ENCODE results near the gene LRRTM1. TPM values are rescaled to one million over a fixed set of nuclear protein-coding genes. Genes with fewer than 3 reads are reported as not detected.

LRRTM1 gene
- total and polyA plus RNA-seq, 2 of the 8 experiments (the other 6 are each of a cell fraction or from before 2014, with no cell fraction given) = 1.4 to 2.3 TPM

DNA sequence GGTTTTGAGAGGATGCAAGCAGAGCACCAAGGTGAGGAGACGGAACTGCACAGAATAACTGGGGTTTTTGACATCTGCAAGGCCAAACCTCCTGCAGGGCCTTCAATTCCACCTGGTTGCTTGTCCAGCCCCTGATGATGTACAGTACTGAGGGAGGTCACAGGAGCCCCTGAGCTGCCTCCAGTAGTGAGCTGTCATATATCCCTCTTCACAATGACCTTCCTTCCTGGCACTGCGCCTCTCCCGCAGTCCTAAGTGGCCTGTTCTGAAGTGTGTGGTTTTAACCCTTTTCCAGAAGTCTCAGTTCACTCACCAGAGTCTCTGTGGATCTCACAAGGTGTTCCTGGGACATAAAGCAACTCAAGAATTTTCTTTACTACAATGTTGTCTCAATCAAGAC, 45.3 kb downstream of the LRRTM1 start:
- FAIRE-seq = no peak
- POLR2A ChIA-PET (ENCODE audit: partially characterized antibody) = no interaction called here

More for the DNA sequence above, 45.3 kb downstream of the LRRTM1 start:
- H3K36me3 ChIP-seq (ENCODE audit: control insufficient read depth in 2 of 4, insufficient read depth in 4 of 4, low read length in 3 of 4) = no peaks in the 10 kb centered on the region
- H3K27me3 ChIP-seq (replicated peaks in 1 of 4; ENCODE audit: control insufficient read depth in 3 of 4, extremely low read depth in 1 of 4, insufficient read depth in 3 of 4, low read length in 3 of 4) = no peaks in the 10 kb centered on the region; a peak in 1 of 7 replicates
- DNase-seq (ENCODE audit: low read depth in 1 of 2, low spot score in 2 of 2) = no peak
- H3K79me2 ChIP-seq (ENCODE audit: control insufficient read depth in 1 of 2, insufficient read depth in 2 of 2, low read length in 2 of 2) = no peaks in the 10 kb centered on the region
- no peak overlapping the region for H3K4me2 ChIP-seq (ENCODE audit: insufficient read depth in 1 of 2, low read depth in 2 of 2, low read length in 2 of 2)
- no peak overlapping the region for H3K4me3 ChIP-seq (ENCODE audit: extremely low read depth in 1 of 4, insufficient read depth in 2 of 4, low read depth in 3 of 4, low read length in 4 of 4)
- no peak overlapping the region for H4K8ac ChIP-seq (ENCODE audit: extremely low read depth, insufficient read depth, low read length)
- no peak overlapping the region for H3K23ac ChIP-seq (ENCODE audit: insufficient read length)
- no peak overlapping the region for H3K27ac ChIP-seq (ENCODE audit: low read depth, low read length)
- H4K20me1 ChIP-seq (replicated peaks in 1 of 2; ENCODE audit: control insufficient read depth in 1 of 2, insufficient read depth in 2 of 2, low read length in 2 of 2) = no peaks in the 10 kb centered on the region
- peaks cover 0 to 4% (median 2%) of the 10 kb centered on the region in 4 experiments; a peak in 1 of 7 replicates for H3K4me1 ChIP-seq (replicated peaks in 1 of 4; ENCODE audit: control insufficient read depth in 3 of 4, insufficient read depth in 4 of 4, low read length in 3 of 4)
- 94% methylated on average over 3 of the region's 3 CpGs; no CpG with 5 or more reads in 1 of the 2 experiments for WGBS, 2 experiments (ENCODE audit: extremely low coverage in 1 of 2, insufficient coverage in 1 of 2, insufficient read length in 1 of 2, insufficient replicate concordance in 2 of 2, low coverage in 1 of 2, low lambda C conversion rate in 2 of 2, missing lambda C conversion rate in 1 of 2)
- no peak overlapping the region for H4K5ac ChIP-seq (ENCODE audit: insufficient read length, low read depth, low read length)
- H3K18ac ChIP-seq (ENCODE audit: extremely low read depth, low read length) = no peak overlapping the region
- H3K14ac ChIP-seq (ENCODE audit: insufficient read length) = no peak overlapping the region
- no peak overlapping the region for H4K91ac ChIP-seq (replicated peaks; ENCODE audit: insufficient read length, low read length)
- H2BK5ac ChIP-seq (ENCODE audit: low read depth, low read length) = no peak overlapping the region
- no peaks in the 10 kb centered on the region; the same call in none of the 2 replicates for H3K23me2 ChIP-seq (ENCODE audit: low read depth, low read length)
- no peak for TF ChIP-seq POU5F1 (IDR thresholded peaks at IDR 0.05; ENCODE audit: low read depth, low read length)
- TF ChIP-seq EP300 (IDR thresholded peaks at IDR 0.05; ENCODE audit: borderline replicate concordance in 1 of 2, low read depth in 2 of 2, low read length in 2 of 2) = no peak
- no peak for TF ChIP-seq SIX5 (IDR thresholded peaks at IDR 0.05; ENCODE audit: low read depth, low read length)
- no peak overlapping the region for H3K9ac ChIP-seq (replicated peaks in 1 of 4; ENCODE audit: extremely low read depth in 1 of 4, low read depth in 3 of 4, low read length in 3 of 4)
- no peak overlapping the region for H2BK15ac ChIP-seq (ENCODE audit: low read length)
- no peaks in the 10 kb centered on the region for H3K79me1 ChIP-seq (ENCODE audit: low read depth, low read length)
- H2BK20ac ChIP-seq (ENCODE audit: low read length) = no peak overlapping the region
- H3K9me3 ChIP-seq (ENCODE audit: insufficient read depth in 2 of 2, low read depth in 1 of 2, low read length in 1 of 2) = no peaks in the 10 kb centered on the region
- H3K4ac ChIP-seq (replicated peaks; ENCODE audit: insufficient read length, low read depth, low read length) = no peak overlapping the region
- CTCF ChIA-PET (ENCODE audit: partially characterized antibody) = interaction anchor here (1.0 to 1.5 kb wide), 2 partner anchors 67 to 188 kb away, joined by 3 to 4 read pairs; no protein-coding TSS in a partner anchor
- H2BK12ac ChIP-seq (ENCODE audit: low read depth, low read length) = no peak overlapping the region
- no peak overlapping the region for H2AK5ac ChIP-seq (ENCODE audit: low read depth, low read length)
- H2BK120ac ChIP-seq (replicated peaks; ENCODE audit: low read depth, low read length) = no peak overlapping the region
- H2AFZ ChIP-seq (ENCODE audit: low read length) = no peak overlapping the region
- H3K56ac ChIP-seq (replicated peaks; ENCODE audit: insufficient read length, low read depth, low read length) = no peak overlapping the region
